ENCODE results near the gene CTNNB1.

CTNNB1 gene

DNA sequence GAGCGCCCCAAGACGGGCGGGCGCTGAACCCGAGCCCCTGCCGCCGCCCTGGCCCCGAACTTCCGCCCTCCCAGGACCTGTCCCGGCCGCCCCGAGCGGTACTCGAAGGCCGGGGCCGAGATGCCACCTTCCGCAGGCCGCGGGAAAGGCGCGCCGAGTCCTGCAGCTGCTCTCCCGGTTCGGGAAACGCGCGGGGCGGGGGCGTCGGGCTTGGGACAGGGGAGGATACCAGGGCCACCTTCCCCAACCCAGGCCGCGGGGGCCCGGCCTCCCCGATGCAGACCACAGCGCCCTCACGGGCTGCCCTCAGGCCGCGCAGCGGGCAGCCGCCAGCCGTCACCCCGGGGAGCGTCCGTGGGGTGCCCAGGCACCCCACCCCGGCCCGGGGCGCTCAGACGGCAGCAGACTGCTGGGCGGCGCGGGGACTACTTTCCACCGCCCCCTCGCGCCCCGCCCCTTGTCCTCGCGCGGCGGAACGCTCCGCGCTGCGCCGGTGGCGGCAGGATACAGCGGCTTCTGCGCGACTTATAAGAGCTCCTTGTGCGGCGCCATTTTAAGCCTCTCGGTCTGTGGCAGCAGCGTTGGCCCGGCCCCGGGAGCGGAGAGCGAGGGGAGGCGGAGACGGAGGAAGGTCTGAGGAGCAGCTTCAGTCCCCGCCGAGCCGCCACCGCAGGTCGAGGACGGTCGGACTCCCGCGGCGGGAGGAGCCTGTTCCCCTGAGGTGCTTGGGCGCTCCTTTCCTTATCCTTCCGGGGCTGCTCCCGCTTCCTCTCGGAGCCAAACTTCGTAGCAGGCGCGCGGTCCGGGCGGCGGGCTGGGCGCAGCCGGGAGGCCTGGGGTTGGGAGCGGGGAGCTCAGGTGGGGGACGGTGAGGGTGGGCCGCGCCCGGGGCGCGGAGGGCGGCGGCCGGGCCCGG is at the start of gene CTNNB1:
CTNNB1 (plus strand) TSS at position 556 of the 916 bp plus-strand sequence. CDS start 24,564 bp downstream, outside the sequence.
- peak; percentile 87 for DNase-seq (ENCODE audit: low read depth)

DNA sequence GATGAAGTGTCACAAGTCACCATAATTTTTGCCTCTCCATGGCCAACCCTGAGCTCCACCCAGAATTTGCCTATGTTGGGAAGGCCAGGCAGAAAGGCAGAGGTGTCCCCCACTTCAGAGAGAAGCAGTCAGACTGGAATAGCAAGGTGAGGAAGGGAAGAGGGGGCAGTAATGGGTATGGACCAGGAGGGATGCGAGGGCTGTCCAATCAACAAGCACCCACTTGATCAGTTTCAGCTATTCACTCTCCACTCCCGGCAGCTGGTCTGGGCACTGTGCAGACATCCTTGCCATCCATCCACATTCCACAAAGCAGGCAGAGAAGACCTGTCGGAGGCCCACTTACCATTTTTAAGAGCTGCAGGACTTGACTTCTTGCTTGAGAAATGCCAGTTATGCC is 43.5 kb upstream of the CTNNB1 start:
- no peak for DNase-seq (ENCODE audit: low read depth)

DNA sequence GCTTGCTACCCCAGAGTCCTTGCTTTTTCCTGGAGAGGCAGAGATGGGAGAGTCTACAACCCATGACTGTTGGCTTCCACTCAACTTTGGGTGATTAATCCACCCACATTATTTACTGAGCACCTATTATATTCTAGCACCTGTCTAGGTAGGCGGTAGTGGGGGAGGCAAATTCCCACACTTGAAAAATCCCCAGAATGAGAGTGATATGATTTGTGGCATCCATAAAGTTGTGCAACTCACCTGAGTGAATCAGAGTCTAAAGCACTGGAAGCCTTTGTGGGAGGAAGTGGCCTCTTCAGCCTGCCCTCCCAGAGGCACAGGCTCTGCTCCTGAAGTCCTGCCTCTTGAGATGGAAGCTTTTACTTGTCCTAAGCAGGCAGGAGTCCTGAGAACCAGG is 40.4 kb upstream of the CTNNB1 start:
- DNase-seq (ENCODE audit: low read depth), result peak; percentile 17

DNA sequence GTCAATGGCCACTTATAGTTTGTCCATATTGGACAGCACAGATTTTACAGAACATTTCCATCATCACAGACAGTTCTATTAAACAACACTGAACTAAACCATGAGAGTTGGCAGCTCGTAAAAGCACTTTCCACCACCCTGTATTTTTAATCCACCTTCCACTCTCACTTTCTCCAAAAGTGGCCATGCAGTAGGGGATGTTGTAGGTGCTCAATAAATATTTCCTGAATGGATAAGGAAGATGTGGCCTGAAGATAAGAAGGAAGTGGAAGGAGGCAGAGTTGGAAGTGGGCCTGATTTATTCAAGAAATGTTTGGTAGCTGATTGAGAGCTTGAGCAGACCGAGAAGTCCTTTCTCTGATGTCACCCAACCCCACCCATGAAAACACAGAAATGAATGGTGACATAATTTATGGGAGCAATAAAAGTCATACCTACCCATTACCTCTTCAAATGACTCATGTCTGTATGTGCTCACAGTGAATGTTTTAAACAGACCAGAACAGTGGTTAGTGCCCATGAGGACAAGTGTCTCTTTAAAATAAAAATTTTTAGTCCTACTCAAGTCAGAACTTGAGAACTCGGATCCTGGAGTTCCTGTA is 39.6 kb upstream of the CTNNB1 start:
- DNase-seq (ENCODE audit: low read depth), result no peak

DNA sequence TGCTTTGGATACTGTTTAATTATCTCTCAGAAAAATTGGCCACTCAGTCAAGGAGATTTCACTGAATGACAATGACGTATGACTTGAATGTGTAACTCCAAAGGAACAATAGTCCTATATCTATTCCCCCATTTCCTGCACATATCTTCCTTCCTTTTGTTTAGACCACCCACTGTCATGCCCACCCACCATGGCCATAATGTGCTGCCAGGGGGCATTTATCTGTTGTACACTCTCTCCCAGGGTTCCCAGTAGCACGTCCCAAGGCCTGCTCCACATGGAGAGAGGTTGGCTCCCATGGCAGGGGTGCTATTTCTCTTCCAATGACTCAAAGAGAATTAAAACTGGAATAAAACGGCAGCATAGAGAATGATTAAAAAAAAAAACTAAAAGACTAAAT is 36.8 kb upstream of the CTNNB1 start:
- no peak for DNase-seq (ENCODE audit: low read depth)

DNA sequence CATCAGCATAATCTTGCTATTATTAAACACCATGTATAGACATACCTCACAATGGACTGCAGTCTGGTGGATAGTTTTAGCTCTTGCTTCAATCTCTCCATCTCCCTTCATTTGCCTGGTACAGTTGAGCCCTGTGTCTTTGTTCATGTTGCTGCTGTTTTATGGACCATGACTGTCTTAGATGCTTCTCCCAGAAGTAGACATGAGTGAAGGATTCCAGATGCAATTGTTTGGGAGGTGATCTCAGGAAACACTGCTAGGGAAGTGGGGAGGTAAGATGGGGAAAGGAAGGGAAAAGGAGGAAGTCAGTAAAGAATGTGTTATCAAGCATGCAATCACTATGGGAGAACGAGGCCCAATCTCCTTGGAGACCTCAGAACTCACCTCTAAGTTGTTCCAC is 36.3 kb upstream of the CTNNB1 start:
- DNase-seq (ENCODE audit: low read depth), result no peak

DNA sequence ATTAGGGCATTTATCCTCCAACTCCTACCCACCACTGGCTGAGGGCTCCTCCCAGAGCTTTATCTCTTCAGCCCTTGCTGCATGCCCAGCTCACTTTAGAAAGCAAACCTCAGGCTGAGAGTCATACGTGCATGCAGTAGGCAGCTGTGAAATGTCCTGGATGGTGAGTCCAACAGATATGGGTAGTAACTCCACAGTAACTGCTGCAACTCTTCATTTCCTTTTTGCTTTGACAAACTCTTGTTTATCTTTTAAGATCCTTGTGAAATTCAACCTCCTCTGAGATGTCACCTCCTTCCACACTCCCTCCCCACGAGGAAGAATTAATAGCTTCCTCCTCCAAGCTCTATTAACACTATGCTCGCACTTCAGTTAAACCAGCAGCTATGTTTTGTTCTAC is 35.9 kb upstream of the CTNNB1 start:
- no peak for DNase-seq (ENCODE audit: low read depth)

DNA sequence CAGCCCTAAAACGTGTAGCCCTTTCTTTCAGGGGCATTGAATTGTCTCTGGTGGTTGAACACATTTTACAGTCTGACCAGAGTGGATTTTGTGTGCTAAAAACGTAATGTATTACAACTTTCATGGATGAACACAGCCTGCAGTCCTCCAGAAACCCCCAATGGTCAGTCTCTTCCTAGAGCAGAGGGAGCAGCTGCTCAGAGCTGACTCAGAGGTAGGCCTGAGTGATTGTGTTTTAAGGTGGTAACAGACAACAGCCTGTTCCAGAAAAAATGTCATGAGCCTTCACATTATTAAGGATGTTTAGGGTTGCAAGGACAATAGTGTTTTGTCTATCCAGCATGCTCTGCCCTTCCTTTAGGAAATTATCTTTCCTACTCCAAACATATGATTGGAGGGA is 34.5 kb upstream of the CTNNB1 start:
- DNase-seq (ENCODE audit: low read depth), result no peak

DNA sequence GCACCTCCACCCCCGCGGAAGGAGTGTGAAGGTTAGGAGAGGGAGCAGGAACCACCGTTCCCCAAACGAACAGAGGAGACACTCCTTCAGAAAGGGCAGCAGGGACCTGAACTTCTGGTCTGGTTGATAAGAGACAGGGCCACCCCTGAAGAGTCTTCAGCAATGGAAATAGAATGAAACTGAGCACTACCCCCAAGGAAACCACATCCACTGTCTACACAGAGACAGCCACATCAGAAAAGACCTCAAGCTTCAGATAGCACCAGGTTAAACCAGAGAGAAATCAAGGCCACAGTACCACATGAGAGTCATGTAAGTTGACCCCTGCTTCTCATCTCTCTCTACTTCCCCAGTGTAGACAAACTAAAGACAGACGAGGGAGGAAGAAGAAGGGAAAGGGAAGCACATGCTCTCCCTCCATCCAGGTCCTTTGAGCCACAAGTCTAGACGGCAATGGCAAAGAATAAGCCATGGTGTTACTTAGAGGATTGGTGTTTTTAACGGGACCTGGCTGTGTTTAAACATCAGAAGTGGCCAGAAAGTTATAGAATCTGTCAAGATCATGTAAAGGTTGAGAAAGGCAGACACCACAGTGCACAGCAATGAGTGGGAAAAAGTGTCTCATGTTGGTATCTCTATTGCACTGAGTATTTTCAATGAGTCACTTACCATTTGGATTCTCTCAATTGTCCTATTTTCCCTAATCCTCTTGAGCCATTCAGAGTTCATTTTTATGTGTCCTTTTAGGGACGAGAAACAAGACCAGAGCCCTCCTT is 31.4 kb upstream of the CTNNB1 start:
- no peak for DNase-seq (ENCODE audit: low read depth)

DNA sequence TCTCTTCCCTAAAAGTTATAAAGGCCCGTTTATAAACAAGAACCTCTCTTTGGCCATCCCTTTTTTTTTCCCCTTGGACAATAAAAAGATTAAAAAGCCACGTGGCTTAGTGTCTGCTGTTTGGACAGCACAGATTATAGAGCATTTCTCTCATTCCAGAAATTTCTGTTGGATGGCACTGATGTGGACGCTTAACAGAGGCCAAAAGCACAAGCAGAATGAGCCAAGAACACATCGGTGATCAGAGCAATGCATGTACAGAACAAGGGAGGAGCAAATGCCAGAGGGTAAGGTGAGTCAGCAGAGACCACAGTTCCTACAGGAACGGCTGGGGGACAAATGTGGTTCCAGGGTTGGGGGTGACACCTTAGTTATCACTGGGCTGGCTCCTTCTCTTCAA is 30.3 kb upstream of the CTNNB1 start:
- no peak for DNase-seq (ENCODE audit: low read depth)

DNA sequence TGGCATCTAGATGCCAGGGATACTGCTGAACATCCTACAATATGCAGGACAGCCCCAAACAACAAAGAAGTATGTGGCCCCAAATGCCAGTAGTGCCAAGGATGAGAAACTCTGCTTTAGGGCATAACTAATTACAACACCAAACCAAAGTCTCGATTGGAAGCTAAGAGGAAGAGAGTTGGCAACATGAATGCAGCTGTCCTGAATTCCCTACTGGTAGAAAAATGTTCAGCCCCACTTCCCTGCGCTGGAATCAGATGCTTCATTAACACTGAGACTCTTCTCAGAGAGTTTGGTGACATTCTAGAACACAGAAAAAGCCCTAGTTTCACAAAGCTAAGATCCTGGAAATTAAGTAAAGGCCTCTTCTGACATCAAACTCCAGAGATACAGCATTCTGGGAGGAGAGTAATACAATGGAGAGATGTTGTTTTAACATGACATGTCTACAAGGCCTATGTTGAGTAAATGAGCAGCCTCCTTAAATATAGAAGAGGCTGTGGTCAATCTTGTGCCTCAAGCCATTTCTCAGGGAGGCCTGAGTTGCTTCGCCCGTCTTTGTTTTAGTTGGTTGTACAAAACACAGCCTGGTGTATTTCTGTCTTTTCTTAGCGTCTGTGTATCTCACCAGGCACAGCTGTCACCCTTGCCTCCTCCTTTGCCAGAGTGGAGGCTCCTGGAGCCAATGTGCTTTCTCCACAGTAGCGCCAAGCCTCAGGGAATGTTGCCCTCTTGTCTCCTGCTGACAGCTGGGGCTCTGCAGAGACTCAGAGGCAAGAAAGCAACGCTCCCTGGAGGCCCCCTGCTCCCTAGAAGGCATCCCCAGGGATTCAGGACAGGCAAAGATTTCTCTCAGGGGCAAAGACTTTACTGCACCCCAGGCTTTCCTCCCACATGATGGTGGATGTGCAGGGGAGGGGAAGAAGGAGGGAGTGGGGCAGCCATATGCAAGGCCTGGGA is 25.1 kb upstream of the CTNNB1 start:
- DNase-seq (ENCODE audit: low read depth), result no peak

DNA sequence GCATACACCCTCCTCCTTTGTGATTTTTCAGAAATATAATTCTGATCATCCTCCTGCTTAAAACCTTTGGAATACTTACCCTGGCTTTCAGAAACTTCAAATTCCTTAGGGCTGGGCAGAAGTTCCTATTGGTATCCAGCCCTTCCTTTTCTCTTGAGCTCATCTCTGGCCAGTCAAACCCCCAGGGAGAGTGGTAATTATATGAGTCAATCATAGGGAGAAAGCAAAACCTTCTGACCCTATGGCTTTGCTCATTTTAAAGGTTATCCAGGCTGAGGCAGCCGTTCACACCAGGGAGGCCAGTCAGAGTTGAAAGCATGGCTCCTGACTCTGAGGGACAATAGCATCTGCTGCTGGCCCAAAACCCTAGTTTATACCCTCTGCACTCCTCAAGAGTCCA is 23.9 kb upstream of the CTNNB1 start:
- no peak for DNase-seq (ENCODE audit: low read depth)

DNA sequence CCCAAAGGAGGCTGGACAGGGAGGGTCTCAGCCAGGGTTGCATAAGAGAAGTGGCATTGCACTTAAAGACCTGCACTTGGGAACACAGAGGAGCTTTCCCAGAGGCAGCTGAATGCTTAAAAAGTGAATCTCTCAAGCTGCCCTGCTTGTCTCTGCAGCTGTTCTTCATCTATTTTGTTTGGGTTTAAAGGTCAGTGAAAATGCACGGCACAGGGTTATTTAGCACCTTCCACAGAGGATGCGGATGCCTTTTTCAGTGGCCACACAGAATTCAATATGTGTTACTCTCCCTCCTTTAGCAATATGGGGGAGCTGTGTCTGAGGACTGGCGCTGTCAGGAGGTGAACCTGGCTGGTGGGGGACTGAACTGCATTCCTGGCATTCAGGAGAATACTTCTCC is 22.7 kb upstream of the CTNNB1 start:
- no peak for DNase-seq (ENCODE audit: low read depth)

DNA sequence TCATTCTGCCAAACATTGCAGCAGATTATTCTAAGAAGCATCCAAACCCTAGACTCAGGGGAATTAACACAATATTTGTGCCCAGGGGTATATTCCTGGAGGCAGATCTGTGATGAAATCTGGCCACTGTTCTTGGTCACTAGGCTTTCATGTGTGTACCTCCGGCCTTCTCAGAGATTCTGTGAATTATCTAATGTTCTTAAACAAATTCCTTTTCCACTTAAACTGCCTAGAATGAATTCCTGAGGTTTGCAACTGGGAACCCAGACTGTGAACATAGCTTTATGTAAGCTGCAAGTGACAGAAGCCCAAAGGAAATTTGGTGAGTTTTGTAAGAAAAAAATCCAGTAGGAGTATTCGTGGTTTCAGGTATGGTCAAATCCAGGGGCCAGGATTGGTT is 20.7 kb upstream of the CTNNB1 start:
- no peak for DNase-seq (ENCODE audit: low read depth)

DNA sequence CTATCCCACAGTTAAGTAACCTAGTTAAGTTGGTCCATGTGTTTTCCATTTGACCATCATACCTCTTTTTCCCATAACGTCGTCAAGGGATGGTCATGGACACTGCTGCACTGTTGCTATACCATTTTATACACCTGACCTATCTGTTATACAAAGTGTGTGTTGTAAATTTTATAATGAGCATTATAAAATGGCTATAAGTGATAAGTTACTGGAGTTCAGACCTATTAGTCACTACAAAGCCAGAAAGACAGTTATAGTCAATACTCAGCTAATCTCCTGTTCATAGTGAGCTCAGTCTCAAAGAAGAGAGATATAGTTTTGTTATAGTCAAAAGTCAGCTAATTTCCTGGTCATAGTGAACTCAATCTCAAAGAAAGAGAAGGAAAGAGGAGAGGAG is 18.9 kb upstream of the CTNNB1 start:
- no peak for DNase-seq (ENCODE audit: low read depth)

DNA sequence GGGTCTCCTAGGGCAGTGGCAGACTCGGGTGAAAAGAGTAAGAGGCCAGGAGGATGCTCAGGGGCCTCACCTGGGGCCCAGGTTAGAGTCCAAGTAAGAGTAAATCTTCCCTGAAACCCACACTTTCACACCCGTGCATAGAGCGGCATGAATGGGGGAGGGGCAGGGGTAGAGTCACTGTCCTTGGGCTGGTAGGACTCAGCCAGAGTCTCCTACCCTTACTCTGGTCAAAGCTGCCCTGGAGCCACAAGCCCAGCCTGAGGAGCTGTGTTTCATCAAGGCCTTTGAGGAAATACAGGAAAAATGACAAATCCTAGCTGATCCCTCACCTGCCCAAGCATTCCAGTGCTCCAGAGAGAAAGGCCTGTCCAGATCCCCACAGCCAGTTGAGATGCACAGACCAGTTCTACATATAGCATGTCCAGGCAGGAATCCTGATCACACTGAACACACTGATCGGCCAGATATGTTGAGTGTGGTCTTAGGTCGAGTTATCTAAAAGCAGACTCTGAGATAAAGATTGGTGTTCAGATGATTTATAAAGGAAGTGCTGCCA is 16.7 kb upstream of the CTNNB1 start:
- no peak for DNase-seq (ENCODE audit: low read depth)

DNA sequence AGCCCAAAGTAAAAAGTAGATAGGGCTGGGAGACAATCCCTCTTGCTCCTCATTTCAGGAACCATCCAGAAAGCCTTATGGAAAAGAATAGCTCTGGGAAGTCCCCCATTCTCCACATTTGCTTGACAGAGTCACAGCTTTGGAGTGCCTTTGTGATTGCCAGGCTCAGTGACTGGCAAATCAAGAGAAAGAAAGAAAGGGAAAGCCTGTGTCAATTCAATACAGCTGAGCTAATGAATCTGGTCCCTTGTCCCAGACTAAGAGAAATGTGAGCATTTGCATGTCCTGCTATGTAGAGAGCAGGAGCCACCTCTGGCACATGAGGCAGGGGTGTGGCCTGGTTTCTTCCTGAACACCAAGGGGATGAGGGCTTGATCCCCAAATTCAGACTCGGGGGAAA is 14.9 kb upstream of the CTNNB1 start:
- no peak for DNase-seq (ENCODE audit: low read depth)

DNA sequence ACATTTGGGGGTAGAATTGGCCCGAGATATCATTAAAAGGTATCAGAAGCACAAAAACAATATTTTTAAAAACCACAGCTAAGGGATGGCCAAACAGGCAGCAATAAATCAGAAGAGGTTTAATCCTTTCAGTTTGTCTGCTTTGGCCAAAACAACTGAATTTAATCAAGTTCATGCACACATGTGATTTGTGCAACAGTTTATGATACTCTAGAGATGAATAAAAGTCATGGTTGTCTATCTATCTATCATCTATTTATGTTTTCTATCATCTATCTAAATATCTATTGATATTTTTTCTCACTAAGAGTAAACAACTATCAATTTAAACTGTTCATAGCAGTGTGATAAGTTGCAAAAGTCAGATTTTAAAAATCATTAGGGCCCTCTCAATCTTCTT is 13.0 kb upstream of the CTNNB1 start:
- DNase-seq (ENCODE audit: low read depth), result no peak

DNA sequence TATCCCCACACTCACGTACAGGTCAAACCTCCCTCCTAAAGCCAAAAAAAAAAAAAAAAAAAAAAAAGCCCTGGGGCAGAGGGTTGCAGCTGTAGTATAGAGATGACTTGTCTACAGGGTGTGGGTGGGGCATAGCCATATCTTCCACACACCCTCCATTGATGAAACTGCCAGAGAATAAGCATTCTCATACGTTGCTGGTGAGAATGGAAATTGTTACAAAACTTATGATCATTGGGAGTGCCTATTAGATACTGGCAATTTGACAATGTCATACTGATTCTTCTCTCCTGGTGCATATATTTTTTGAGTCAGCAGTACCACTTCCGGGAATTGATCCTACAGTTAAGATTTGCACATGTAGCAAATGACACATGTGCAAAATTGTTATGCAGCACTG is 11.0 kb upstream of the CTNNB1 start:
- DNase-seq (ENCODE audit: low read depth), result no peak

DNA sequence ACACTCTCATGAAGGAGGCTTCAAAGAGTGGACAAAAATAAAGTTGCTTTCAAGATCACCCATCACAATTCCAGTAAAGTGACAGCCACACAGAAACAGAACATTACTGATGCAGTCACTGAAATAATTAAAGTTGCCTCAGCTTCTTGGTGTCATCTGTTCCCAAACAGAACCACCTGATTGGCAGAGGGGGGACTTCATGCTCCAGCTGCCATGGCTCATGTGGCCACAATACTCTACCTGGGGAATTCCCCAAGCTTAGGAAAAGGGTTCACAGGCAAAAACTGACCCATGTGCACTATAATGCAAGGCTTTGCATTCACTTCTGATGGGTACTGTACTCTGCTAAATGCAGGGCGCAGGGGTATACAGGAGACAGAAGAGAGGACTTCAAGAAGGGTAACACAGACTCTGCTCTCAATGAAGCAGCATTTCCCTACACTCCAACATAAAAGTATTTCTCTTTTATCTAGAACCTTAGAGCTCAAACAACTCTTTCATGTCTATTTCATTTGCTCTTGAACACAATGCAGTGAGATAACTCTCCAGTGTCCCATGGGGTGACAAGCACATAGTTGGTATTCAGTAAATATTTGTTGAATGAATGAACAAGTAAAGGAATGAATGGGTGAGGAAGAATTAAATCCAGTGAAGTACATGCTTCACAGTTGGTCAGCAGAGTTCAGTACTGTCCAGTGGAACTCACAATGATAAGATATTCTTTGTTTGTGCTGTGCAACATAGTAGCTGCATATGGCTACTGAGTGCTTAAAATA is 8.6 kb upstream of the CTNNB1 start:
- no peak for DNase-seq (ENCODE audit: low read depth)

DNA sequence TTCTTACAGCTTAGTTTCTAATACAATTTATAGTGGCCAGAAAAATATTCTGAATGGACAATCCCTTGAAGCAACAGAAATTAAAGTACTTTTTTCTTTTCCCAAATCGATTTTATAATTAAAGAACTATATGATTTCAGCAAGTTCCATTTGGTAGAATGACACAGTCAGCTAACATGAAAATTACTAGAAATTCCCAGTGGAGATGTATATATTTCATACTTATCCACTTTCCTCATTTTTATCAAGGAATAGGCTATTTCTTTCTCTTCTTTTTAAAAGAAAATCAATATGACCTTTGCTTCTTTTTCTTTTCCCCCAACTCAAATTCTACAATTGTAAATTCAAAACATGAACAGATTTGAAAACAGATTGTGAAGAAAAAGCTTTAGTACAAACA is 6.4 kb upstream of the CTNNB1 start:
- no peak for DNase-seq (ENCODE audit: low read depth)
